ENCODE results near the gene GABBR2. TPM values are rescaled to one million over a fixed set of nuclear protein-coding genes. Genes with fewer than 3 reads are reported as not detected.

Gene GABBR2
- polyA plus RNA-seq, 1 of the 3 experiments (the other 2 are of a cell fraction): not detected

GRCh38 chr9:98612061-98612752 lies 96.5 kb downstream of the GABBR2 start (continued):
- TF ChIP-seq CTCF (IDR thresholded peaks at IDR 0.05): no peak
- TF ChIP-seq GABPA (IDR thresholded peaks at IDR 0.05; ENCODE audit: low read depth): no peak
- no peak for TF ChIP-seq RAD21 (IDR thresholded peaks at IDR 0.05; ENCODE audit: low read length)
- TF ChIP-seq IRF3 (IDR thresholded peaks at IDR 0.05; ENCODE audit: low read depth, low read length): no peak
- TF ChIP-seq MEF2A (IDR thresholded peaks at IDR 0.05; ENCODE audit: borderline replicate concordance, low read depth): no peak

GRCh38 chr9:98611319-98611718 lies 97.4 kb downstream of the GABBR2 start:
- Histone ChIP-seq H3K9me3 (no peaks in the 10 kb centered on the region), H2AFZ (ENCODE audit: low read depth) (no peak overlapping the region), H3K4me2 (no peak overlapping the region), H3K9ac (no peak overlapping the region), H3K9me2 (no peaks in the 10 kb centered on the region), H3K4me3 (ENCODE audit: low read depth in 2 of 2, low read length in 1 of 2) (no peak overlapping the region), H3K27me3 (ENCODE audit: insufficient read depth) (no peaks in the 10 kb centered on the region), H3F3A (replicated peaks; ENCODE audit: insufficient read depth) (no peaks in the 10 kb centered on the region), H3K36me3 (replicated peaks in 1 of 2; ENCODE audit: control insufficient read depth in 1 of 2, insufficient read depth in 2 of 2, low read length in 1 of 2) (no peaks in the 10 kb centered on the region), H3K79me2 (ENCODE audit: insufficient read depth) (no peaks in the 10 kb centered on the region), H4K20me1 (ENCODE audit: insufficient read depth) (no peaks in the 10 kb centered on the region), H3K27ac (ENCODE audit: low read depth in 2 of 2, low read length in 1 of 2) (no peak overlapping the region), H3K4me1 (ENCODE audit: control insufficient read depth in 1 of 2, insufficient read depth in 2 of 2, low read depth in 1 of 2, low read length in 1 of 2) (no peaks in the 10 kb centered on the region)
- no peak for DNase-seq
- no peak for TF ChIP-seq EZH2phosphoT487 (IDR thresholded peaks at IDR 0.05; ENCODE audit: borderline replicate concordance, low read depth)
- TF ChIP-seq REST (IDR thresholded peaks at IDR 0.05; ENCODE audit: low read depth, low read length): no peak
- TF ChIP-seq MXI1 (IDR thresholded peaks at IDR 0.05; ENCODE audit: low read depth, low read length): no peak
- no peak for TF ChIP-seq USF2 (IDR thresholded peaks at IDR 0.05; ENCODE audit: borderline replicate concordance, low read depth, low read length)
- TF ChIP-seq CHD2 (IDR thresholded peaks at IDR 0.05; ENCODE audit: low read length, partially characterized antibody): no peak
- no peak for TF ChIP-seq FOXJ3 (CRISPR knock-in tag; IDR thresholded peaks at IDR 0.05)
- TF ChIP-seq ELF1 (IDR thresholded peaks at IDR 0.05): no peak
- TF ChIP-seq MEF2A (IDR thresholded peaks at IDR 0.05; ENCODE audit: borderline replicate concordance, low read depth): no peak
- TF ChIP-seq GATA2 (CRISPR knock-in tag; IDR thresholded peaks at IDR 0.05): no peak
- no peak for TF ChIP-seq RAD21 (IDR thresholded peaks at IDR 0.05; ENCODE audit: low read length)
- TF ChIP-seq SMC3 (IDR thresholded peaks at IDR 0.05; ENCODE audit: low read depth, low read length): no peak
- no peak for TF ChIP-seq GABPA (IDR thresholded peaks at IDR 0.05; ENCODE audit: low read depth)
- no peak for TF ChIP-seq ZBTB33 (IDR thresholded peaks at IDR 0.05; ENCODE audit: borderline replicate concordance, low read depth)
- no peak for TF ChIP-seq NRF1 (IDR thresholded peaks at IDR 0.05; ENCODE audit: low read depth, low read length)
- TF ChIP-seq EP300 (IDR thresholded peaks at IDR 0.05; ENCODE audit: borderline replicate concordance in 1 of 2, low read depth in 1 of 2, low read length in 1 of 2): no peak
- TF ChIP-seq TAF1 (IDR thresholded peaks at IDR 0.05; ENCODE audit: borderline replicate concordance, low read depth, low read length): no peak
- TF ChIP-seq POLR2AphosphoS5 (IDR thresholded peaks at IDR 0.05; ENCODE audit: low read depth, low read length): no peak
- ChIA-PET POLR2A (no interaction called here), CTCF (no interaction called here)
- WGBS (ENCODE audit: low lambda C conversion rate): 2% methylated on average over 2 of the region's 2 CpGs
